Neuronal stem cell (in vitro differentiated cells): ENCODE measurements around the gene IZUMO4.
"Not testable (repeated sequence)": the region's sequence is repeated elsewhere in the genome, so short reads cannot be mapped to it uniquely, and the experiment has no call there.

Source experiments
- DNase-seq: peaks from one replicate; pipeline ENCODE4 v3.0.0-alpha.2; 2013; ENCODE audit warnings: low spot score
- H2AFZ ChIP-seq: one replicate; pipeline ENCODE4 v1.6.1; 2013; ENCODE audit warnings: mild to moderate bottlenecking, low read length, inconsistent platforms
- H2AK5ac ChIP-seq: 2 replicates; pipeline ENCODE4 v1.6.1; 2013; ENCODE audit warnings: low read depth, mild to moderate bottlenecking, inconsistent platforms, low read length, moderate library complexity, mixed read lengths
- H2BK120ac ChIP-seq: 2 replicates; pipeline ENCODE4 v1.6.1; 2013; ENCODE audit warnings: low read depth, mild to moderate bottlenecking, inconsistent platforms, low read length, moderate library complexity, mixed read lengths
- H2BK12ac ChIP-seq: one replicate; pipeline ENCODE4 v1.6.1; 2013; ENCODE audit warnings: low read length, inconsistent platforms
- H2BK15ac ChIP-seq: 2 replicates; pipeline ENCODE4 v1.6.1; 2013; ENCODE audit warnings: mild to moderate bottlenecking, low read length, inconsistent platforms, mixed read lengths
- H2BK5ac ChIP-seq: one replicate; pipeline ENCODE4 v1.6.1; 2013; ENCODE audit warnings: inconsistent platforms, mild to moderate bottlenecking, low read length, moderate library complexity
- H3K14ac ChIP-seq: one replicate; pipeline ENCODE4 v1.6.1; 2013; ENCODE audit warnings: low read length, inconsistent platforms
- H3K18ac ChIP-seq: 2 replicates; pipeline ENCODE4 v1.6.1; 2013; ENCODE audit warnings: low read length, inconsistent platforms
- H3K23ac ChIP-seq: 2 replicates; pipeline ENCODE4 v1.6.1; 2013; ENCODE audit warnings: low read depth, mild to moderate bottlenecking, mixed read lengths, low read length, inconsistent platforms; ENCODE audit not compliant: poor library complexity
- H3K27ac ChIP-seq: replicated peaks from 3 replicates; pipeline ENCODE4 v1.5.1; 2013; ENCODE audit warnings: low read length, inconsistent platforms
- H3K27me3 ChIP-seq, 3 experiments: 2 replicates each; pipeline ENCODE4 v1.6.1; 2013; ENCODE audit warnings: low read length in 3 of 3, mild to moderate bottlenecking in 2 of 3, inconsistent platforms in 1 of 3, low read depth in 1 of 3, mixed read lengths in 1 of 3, moderate library complexity in 1 of 3; ENCODE audit not compliant: control insufficient read depth in 3 of 3, insufficient read depth in 3 of 3
- H3K36me3 ChIP-seq, 2 donors: replicated peaks in 1 of 2; 2 replicates each; pipeline ENCODE4 v1.6.1; 2013; ENCODE audit warnings: low read length in 2 of 2; ENCODE audit not compliant: control insufficient read depth in 2 of 2, insufficient read depth in 2 of 2
- H3K4ac ChIP-seq: 2 replicates; pipeline ENCODE4 v1.6.1; 2013; ENCODE audit warnings: inconsistent platforms, mild to moderate bottlenecking, low read length, moderate library complexity
- H3K4me1 ChIP-seq, 2 donors: 1 replicate in 1 of 2; 2 replicates in 1 of 2; pipeline ENCODE4 v1.6.1; 2013; ENCODE audit warnings: low read length in 2 of 2, low read depth in 1 of 2; ENCODE audit not compliant: control insufficient read depth in 2 of 2, insufficient read depth in 1 of 2
- H3K4me2 ChIP-seq: one replicate; pipeline ENCODE4 v1.6.1; 2013; ENCODE audit warnings: mild to moderate bottlenecking, low read length, inconsistent platforms; ENCODE audit not compliant: insufficient read depth, poor library complexity, severe bottlenecking
- H3K4me3 ChIP-seq, 2 donors: 2 replicates each; pipeline ENCODE4 v1.5.1; 2013; ENCODE audit warnings: low read length in 2 of 2, mild to moderate bottlenecking in 2 of 2, inconsistent platforms in 1 of 2, moderate library complexity in 1 of 2
- H3K79me1 ChIP-seq: one replicate; pipeline ENCODE4 v1.6.1; 2013; ENCODE audit warnings: low read depth, mild to moderate bottlenecking, inconsistent platforms, low read length, moderate library complexity
- H3K9ac ChIP-seq: one replicate; pipeline ENCODE4 v1.6.1; 2013; ENCODE audit warnings: mild to moderate bottlenecking, low read depth, low read length, inconsistent platforms; ENCODE audit not compliant: poor library complexity
- H3K9me3 ChIP-seq, 2 donors: replicated peaks in 1 of 2; 2 replicates each; pipeline versions ENCODE3 to v1.6.1; 2013; ENCODE audit warnings: low read length in 2 of 2, mild to moderate bottlenecking in 2 of 2, inconsistent platforms in 1 of 2, low read depth in 1 of 2, mixed read lengths in 1 of 2, moderate library complexity in 1 of 2; ENCODE audit not compliant: control insufficient read depth in 2 of 2, insufficient read depth in 1 of 2
- H4K8ac ChIP-seq: one replicate; pipeline ENCODE4 v1.6.1; 2013; ENCODE audit warnings: low read depth, mild to moderate bottlenecking, inconsistent platforms, low read length, moderate library complexity
- H4K91ac ChIP-seq: one replicate; pipeline ENCODE4 v1.6.1; 2013; ENCODE audit warnings: low read length, low read depth, mild to moderate bottlenecking, inconsistent platforms; ENCODE audit not compliant: poor library complexity
- WGBS, 2 donors: extraction: QIAGEN DNeasy Blood & Tissue Kit; methylation state at CpG; one replicate each; pipeline ENCODE4 v1.1.7; 2013; ENCODE audit warnings: missing lambda C conversion rate in 2 of 2, mixed read lengths in 1 of 2; ENCODE audit not compliant: insufficient read length in 2 of 2, insufficient replicate concordance in 1 of 2; ENCODE audit errors: extremely low coverage in 2 of 2; 5-methylcytosine and 5-hydroxymethylcytosine counted together

The IZUMO4 gene

DNA sequence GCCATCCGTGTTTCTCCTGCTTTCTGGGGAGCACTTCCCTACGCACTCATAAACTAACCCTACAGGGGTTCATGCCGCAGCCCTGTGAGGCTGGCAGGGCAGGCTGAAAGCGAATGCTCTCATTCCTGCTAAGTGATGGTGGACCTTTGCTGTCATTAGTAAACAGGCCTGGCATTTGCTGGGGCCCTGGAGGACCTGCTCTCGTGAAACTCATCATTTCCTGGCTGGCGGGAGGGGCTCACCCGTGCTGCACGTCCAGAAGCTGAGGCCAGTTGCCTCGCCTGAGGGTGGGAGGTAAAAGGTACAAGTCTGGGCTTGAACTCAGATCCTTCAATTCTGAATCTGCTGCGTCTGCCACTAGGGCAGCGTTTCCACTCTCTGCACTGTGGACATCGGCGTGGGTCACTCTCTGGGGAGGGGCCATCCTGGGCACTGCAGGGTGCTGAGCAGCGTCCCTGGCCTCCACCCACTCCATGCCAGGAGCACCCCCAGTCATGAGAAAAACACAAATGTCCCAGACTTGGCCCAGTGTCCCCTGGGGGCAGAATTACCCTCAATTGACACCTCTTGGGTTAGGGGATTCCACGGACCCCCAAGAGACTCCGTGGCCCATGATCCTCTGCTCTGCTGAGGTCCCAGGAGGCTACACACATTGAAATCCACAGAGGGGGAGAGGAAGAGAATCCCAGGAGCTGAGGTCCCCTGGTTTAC, 7.6 kb upstream of the IZUMO4 start:
- H3K27me3 ChIP-seq: no peaks in the 10 kb centered on the region
- peak overlapping the region; percentile 30 for H4K91ac ChIP-seq
- no peak overlapping the region for H3K4me3 ChIP-seq
- H3K79me1 ChIP-seq: peaks cover 17% of the 10 kb centered on the region
- H2AK5ac ChIP-seq: no peak overlapping the region
- H3K14ac ChIP-seq: no peak overlapping the region
- H2BK15ac ChIP-seq: no peak overlapping the region
- H4K8ac ChIP-seq: no peak overlapping the region
- peak overlapping the region; percentile 38 for H3K18ac ChIP-seq
- no peaks in the 10 kb centered on the region for H3K9me3 ChIP-seq
- H3K9ac ChIP-seq: peak overlapping the region; percentile 50
- H2BK12ac ChIP-seq: no peak overlapping the region
- H2AFZ ChIP-seq: no peak overlapping the region
- no peak overlapping the region for H3K27ac ChIP-seq
- H2BK5ac ChIP-seq: peak overlapping the region; percentile 39
- H3K4ac ChIP-seq: peak overlapping the region; percentile 11
- no peak for DNase-seq
- no peak overlapping the region for H3K4me2 ChIP-seq
- H3K4me1 ChIP-seq: peaks cover 2 to 5% of the 10 kb centered on the region in 2 donors
- WGBS, 2 donors: no CpG with 5 or more reads among the region's 16 CpGs
- peaks cover 0 to 26% of the 10 kb centered on the region in 2 donors for H3K36me3 ChIP-seq
- H2BK120ac ChIP-seq: no peak overlapping the region
- no peak overlapping the region for H3K23ac ChIP-seq

DNA sequence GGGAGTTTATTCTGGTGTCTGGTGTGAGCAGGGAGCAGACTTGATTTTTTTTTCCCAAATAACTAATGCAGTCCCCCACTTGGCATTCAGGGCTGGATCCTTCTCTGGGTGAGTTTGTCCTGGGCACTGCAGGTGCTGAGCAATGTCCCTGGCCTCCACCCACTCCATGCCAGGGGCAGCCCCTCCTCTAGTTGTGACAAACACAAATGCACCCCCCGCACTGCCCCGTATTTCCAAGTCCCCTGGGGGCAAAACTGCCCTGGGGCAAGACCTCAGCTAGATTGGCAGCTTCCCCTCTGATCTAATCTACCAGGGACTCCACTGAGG, 7.0 kb upstream of the IZUMO4 start:
- no peak overlapping the region for H3K27ac ChIP-seq

DNA sequence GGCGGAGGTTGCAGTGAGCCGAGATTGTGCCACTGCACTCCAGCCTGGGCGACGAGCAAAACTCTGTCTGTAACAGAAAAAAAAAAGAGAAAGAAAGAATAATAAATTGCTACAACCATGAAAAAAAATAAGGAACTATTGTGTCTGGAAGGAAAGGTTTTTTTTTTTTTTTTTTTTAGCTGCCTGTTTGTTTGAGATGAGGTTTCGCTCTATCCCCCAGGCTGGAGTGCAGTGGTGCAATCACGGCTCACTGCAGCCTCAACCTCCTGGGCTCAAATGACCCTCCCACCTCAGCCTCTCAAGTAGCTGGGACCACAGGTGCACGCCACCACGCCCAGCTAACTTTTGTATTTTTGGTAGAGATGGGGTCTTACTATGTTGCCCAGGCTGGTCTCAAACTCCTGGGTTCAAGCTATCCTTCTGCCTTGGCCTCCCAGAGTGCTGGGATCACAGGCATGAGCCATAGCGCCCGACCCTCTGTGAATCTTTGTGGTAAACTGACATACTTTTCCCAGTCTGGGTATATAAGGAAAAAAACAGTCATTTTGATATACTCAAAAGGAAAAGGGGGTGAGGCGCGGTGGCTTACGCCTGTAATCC, 4.7 kb upstream of the IZUMO4 start:
- Histone ChIP-seq H3K79me1 (peaks cover 14% of the 10 kb centered on the region), H3K4me1 (peaks cover 4 to 14% of the 10 kb centered on the region in 2 donors), H3K36me3 (peaks cover 0 to 26% of the 10 kb centered on the region in 2 donors)
- not testable (repeated sequence) for H2BK15ac ChIP-seq, H2BK12ac ChIP-seq, DNase-seq, H3K4ac ChIP-seq, H3K27ac ChIP-seq, H2AFZ ChIP-seq, H2BK5ac ChIP-seq, H3K18ac ChIP-seq, H2BK120ac ChIP-seq, H3K23ac ChIP-seq, H3K14ac ChIP-seq, H3K9me3 ChIP-seq, H4K91ac ChIP-seq, H3K27me3 ChIP-seq, H2AK5ac ChIP-seq, H4K8ac ChIP-seq, H3K4me3 ChIP-seq, H3K9ac ChIP-seq, H3K4me2 ChIP-seq
- no CpG with 5 or more reads among the region's 13 CpGs for WGBS, 2 donors

More for the DNA sequence above, 7.0 kb upstream of the IZUMO4 start:
- Histone ChIP-seq H3K4me3 (no peak overlapping the region), H4K8ac (no peak overlapping the region), H2BK5ac (peak overlapping the region; percentile 39), H3K79me1 (peaks cover 17% of the 10 kb centered on the region), H3K36me3 (peaks cover 0 to 30% of the 10 kb centered on the region in 2 donors), H2BK15ac (no peak overlapping the region), H3K4me1 (peaks cover 2 to 10% of the 10 kb centered on the region in 2 donors), H3K4ac (no peak overlapping the region), H2AK5ac (no peak overlapping the region), H3K9me3 (no peaks in the 10 kb centered on the region), H2BK12ac (no peak overlapping the region), H3K9ac (no peak overlapping the region), H3K18ac (no peak overlapping the region), H3K23ac (no peak overlapping the region), H2AFZ (no peak overlapping the region), H2BK120ac (no peak overlapping the region), H3K27me3 (no peaks in the 10 kb centered on the region), H3K14ac (no peak overlapping the region), H4K91ac (no peak overlapping the region), H3K4me2 (no peak overlapping the region)
- no peak for DNase-seq
- WGBS, 2 donors: no CpG with 5 or more reads among the region's 2 CpGs

DNA sequence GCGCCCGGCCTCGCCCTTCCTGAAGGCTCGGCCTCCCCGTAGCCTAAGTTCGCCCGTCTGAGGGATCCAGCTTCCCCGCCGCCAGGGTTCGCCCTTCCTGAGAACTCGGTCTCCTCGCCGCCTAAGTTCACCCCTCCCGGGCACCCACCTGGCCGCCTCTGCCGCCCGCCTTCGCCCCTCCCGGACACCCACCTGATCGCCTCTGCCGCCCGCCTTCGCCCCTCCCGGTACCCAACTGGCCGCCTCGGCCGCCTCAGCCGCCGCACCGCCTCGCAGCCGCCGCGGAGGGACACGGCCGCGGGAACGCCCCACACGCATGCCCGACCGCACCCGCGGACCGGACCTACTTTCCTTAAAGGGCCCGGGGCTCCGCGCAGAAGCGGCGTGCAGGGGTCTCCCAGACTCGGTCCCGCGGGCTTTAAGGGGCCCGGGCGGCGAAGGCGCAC, 658 bp upstream of the IZUMO4 start, which contains the start of gene MOB3A:
Gene MOB3A, minus strand, starts transcription at position 293 of the 446 bp plus-strand sequence. CDS start 17,766 bp downstream, outside the sequence.
- peaks cover 2% of the 10 kb centered on the region for H3K79me1 ChIP-seq
- H3K4me3 ChIP-seq: peak within 1 kb of the TSS; percentile 86 to 93
- peak within 1 kb of the TSS; percentile 91 for H3K4me2 ChIP-seq
- H2BK12ac ChIP-seq: no peak within 1 kb of the TSS
- H3K4ac ChIP-seq: no peak within 1 kb of the TSS
- peak within 1 kb of the TSS; percentile 88 for H3K9ac ChIP-seq
- no peaks in the 10 kb centered on the region for H3K27me3 ChIP-seq
- peaks cover 16 to 40% of the 10 kb centered on the region in 2 donors for H3K36me3 ChIP-seq
- no peak for DNase-seq
- H3K4me1 ChIP-seq: peaks cover 6 to 10% of the 10 kb centered on the region in 2 donors
- no peak within 1 kb of the TSS for H4K91ac ChIP-seq
- peak within 1 kb of the TSS; percentile 94 for H2AFZ ChIP-seq
- no peaks in the 10 kb centered on the region for H3K9me3 ChIP-seq
- peak within 1 kb of the TSS; percentile 82 for H2BK5ac ChIP-seq
- H3K27ac ChIP-seq: peak within 1 kb of the TSS; percentile 97
- H3K23ac ChIP-seq: peak within 1 kb of the TSS; percentile 91
- H2AK5ac ChIP-seq: peak within 1 kb of the TSS; percentile 95
- H3K14ac ChIP-seq: peak within 1 kb of the TSS; percentile 90
- no peak within 1 kb of the TSS for H2BK15ac ChIP-seq
- H2BK120ac ChIP-seq: peak within 1 kb of the TSS; percentile 61
- H3K18ac ChIP-seq: peak within 1 kb of the TSS; percentile 96
- no peak within 1 kb of the TSS for H4K8ac ChIP-seq
- WGBS, 2 donors: no CpG with 5 or more reads among the region's 56 CpGs
